ENCODE results near the gene TSPAN3.

Gene TSPAN3

GRCh38 chr15:77025083-77025901 lies 45.6 kb downstream of the TSPAN3 start:
- in situ Hi-C loops (cut with HindIII; ENCODE audit: low sequenced_read_pairs), result no loop called here

DNA sequence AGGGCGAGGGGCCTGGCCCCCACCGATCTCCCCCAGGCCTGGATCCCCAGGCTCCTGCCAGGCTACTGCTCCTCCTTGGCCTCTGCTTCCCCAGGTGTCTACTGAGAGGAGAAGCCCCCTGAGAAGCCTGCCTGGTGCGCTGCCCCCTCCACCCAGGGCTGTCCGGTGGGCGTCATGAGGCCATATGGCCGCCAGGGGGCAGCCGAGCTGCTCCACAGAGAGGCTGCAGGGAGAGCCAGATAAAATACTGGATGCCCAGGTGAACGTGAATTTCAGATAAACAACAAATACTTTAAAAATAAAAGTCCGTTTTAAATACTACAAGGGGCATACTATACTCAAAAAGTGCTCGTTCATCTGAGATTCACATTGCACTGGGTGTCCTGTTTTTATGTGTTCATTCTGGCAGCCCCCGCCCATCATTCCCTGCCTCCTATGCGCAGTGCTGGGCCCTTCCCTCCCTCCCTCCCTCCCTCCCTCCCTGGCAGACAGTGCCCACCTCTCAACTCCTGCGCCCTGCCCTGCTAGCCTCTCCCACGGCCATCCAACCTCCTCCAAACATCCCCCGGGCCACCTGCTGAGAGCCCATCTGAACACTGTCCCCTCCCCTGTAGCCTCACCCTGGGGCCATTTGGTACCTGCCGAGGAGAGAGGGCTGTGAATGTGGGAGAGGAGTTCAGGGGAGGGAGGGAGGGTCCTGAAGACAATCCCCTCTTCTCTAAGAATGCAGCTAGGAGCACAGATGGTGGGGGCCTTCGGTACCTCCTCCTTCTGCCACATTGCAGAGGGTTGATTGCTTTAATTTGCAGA lies 46.4 kb downstream of the TSPAN3 start:
- in situ Hi-C loops (cut with HindIII; ENCODE audit: low sequenced_read_pairs), result no loop called here

GRCh38 chr15:77023576-77024272 lies 47.2 kb downstream of the TSPAN3 start:
- in situ Hi-C loops (cut with HindIII; ENCODE audit: low sequenced_read_pairs), result no loop called here

DNA sequence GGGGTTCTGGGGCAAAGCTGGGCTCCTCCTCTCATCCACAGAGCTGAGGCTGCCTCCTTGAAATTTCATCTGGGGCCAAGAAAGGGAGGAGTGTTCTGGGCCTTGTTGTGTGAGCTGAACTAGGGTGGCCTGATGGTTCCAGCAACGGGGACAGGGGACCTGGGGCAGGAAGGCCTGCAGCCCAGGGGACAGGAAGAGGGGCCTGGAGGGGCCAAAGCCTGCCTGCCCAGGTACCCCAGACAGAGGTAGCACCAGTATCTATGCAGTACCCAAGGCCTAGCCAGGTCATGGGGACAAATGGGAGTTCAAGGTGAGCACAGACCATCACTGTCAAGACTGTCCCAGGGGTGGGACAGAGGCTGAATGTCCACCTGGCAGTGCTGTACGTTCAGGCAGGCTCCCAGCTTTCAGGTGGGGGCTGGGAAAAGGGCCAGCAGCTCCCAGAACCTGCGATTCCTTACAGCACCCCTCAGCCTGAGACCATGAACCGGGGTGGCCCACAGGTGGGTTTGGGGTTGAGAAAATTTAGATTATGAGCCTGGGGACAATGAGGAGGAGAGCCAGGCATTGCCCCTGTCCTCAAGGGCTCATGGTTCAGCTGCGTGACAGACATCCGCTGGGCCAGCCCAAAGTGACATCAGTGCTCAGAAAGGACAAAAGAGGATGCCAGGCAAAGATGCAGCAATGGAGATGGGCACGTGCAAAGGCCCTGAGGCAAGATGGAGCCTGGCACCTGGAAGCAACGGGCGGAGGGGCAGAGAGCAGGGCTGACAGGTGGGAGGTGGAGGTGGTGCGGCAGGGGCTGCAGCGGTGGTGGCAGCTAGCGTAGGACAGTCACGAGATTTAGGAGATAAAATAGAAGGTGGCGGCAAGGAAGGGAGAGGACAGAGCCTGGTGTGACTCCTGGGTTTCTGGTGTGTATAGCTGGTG lies 48.0 kb downstream of the TSPAN3 start:
- in situ Hi-C loops (cut with HindIII; ENCODE audit: low sequenced_read_pairs), result no loop called here

DNA sequence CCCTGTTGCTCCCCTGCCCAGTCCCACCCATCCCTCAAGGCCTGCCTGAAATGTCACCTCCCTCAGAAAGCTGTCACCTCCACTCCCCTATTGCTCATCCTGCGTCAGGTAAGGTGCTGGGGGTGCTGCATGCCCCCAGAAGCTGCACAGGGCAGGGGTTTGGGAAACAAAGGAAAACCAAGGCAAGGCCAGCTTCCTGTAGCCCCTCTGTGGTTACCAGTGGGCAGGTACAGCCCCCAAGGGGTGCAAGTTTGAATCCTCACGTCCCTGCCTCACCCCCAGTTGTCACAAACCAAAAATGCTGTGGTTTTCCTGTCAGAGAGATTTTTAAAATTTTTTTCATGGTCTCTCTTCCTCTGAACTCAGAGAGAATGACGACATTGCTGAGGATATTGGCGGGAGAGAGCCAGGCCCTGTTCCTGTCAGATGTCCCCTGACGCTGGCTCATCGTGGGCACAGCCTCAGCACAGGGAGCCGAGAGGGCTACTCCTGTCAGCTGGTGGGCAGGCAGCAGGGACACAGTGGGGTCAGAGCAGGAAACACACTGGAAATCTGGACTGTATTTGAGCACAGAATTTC lies 49.0 kb downstream of the TSPAN3 start:
- in situ Hi-C loops (cut with HindIII; ENCODE audit: low sequenced_read_pairs), result no loop called here

- in situ Hi-C loops (cut with HindIII; ENCODE audit: low sequenced_read_pairs), result no loop called here
These were observed 49.8 kb downstream of the TSPAN3 start for GRCh38 chr15:77021088-77021481.

DNA sequence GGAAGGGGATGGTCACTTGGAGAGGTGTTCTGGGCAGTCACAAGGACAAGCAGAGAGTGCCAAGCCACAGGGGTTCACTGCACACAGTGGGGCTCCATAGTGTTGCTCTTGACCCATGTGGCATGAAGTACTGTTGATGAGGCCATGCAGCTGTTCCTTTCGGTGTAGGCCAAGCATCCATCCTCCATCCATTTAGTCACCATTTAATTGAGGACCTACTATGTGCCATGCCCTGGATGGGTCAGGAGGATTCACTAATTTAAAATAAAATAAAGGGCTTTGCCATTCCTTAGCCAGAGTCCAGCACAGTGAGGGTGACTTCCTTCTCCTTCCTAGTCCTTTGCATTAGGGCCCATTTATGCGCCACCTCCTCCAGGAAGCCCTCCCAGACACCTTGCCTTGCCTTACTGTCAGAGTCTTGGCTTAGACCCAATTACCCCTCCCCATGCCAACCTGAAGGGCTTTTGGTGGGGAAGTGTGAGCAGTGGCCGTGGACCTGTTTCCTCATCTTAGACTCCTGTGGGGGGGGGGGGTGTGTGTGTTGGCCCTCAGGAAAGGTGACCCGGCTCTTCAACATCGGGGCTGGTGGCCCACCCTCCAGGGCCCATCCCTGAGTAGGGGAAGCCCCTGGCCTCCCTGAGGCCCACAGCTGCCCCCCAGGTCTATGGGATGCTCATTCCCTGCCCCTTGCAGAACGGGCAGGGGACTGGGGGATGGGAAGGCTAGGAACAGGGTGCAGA lies 50.4 kb downstream of the TSPAN3 start:
- in situ Hi-C loops (cut with HindIII; ENCODE audit: low sequenced_read_pairs), result no loop called here

- in situ Hi-C loops (cut with HindIII; ENCODE audit: low sequenced_read_pairs), result no loop called here
These were observed 51.2 kb downstream of the TSPAN3 start for GRCh38 chr15:77019521-77020331.

- in situ Hi-C loops (cut with HindIII; ENCODE audit: low sequenced_read_pairs), result no loop called here
These were observed 52.0 kb downstream of the TSPAN3 start for GRCh38 chr15:77018796-77019505.

DNA sequence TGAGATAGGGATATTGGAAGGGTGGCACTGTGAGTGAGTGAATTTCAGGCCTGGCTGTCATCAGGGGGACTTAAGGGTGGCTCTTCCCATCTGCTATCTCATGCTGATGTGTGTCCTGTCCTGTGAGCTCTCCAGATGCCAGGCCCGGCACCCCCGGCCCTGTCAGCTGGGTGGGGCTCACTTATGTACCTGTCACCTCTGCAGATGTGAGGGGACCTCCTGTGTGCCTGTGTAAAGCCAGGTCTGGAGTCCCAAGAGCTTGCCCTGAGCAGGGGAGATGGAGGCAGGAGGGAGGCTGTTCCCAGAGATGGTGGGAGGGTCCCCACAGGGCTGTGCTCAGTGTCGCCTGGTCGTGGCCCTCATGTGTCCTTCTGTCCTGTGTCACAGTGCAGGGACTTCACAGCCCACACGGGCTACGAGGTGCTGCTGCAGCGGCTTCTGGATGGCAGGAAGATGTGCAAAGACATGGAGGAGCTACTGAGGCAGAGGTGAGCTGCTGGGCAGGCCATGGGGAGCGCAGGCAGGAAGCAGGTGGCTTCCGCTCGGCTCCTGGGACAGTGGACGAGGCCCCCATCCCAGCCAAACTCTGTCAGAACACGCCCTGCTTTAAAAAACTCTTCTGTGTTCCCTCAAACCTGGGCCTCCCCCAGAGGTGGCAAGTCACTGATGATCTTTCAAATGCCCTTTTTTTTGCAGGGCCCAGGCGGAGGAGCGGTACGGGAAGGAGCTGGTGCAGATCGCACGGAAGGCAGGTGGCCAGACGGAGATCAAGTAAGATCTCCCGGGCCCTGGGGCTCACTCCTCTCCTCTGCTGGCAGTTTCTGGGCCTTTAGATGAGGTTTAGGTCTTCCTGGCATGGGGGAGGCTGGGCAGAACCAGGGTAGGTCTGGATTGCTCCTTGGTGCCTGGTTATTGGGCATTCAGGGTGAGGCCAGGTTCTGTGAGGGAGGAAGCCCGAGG lies 52.9 kb downstream of the TSPAN3 start:
- in situ Hi-C loops (cut with HindIII; ENCODE audit: low sequenced_read_pairs), result no loop called here

GRCh38 chr15:77017091-77017660 lies 53.7 kb downstream of the TSPAN3 start:
- in situ Hi-C loops (cut with HindIII; ENCODE audit: low sequenced_read_pairs), result no loop called here

GRCh38 chr15:77016321-77016695 lies 54.6 kb downstream of the TSPAN3 start:
- in situ Hi-C loops (cut with HindIII; ENCODE audit: low sequenced_read_pairs), result no loop called here

DNA sequence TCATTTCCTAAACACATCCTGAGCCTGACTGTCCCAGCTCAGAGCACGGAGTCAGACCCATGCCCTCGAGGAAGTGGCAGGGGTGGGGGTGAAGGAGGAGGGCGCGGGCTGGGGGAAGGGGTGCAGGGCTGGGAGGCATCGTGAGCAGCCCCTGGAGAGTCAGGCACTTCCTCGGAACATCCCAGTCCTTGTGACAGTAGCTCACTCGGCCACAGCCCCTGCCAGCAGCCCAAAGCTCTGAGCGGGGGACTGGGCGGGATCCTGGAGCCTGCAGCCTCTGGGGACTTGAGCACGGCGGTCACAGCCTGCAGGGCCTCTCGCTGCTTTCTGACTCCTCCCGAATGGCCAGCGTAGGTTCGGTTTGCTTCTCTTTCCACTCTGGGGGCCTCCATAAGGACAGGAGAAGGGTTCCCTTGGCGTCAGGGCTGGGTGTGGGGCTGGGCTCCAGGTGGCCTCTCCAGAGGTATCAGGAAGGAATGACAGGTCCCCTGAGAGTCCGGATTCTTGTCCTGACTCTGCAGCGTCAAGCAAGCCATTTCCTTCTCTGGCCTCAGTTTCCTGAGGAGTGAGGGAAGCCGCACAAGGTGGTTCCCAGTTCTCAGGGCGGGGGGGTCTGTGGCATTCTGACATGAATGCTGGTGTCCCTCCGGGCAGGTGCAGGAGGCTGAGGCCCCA lies 55.1 kb downstream of the TSPAN3 start:
- in situ Hi-C loops (cut with HindIII; ENCODE audit: low sequenced_read_pairs), result no loop called here

- in situ Hi-C loops (cut with HindIII; ENCODE audit: low sequenced_read_pairs), result no loop called here
These were observed 56.5 kb downstream of the TSPAN3 start for GRCh38 chr15:77014132-77015081.

GRCh38 chr15:77013776-77014131 lies 57.2 kb downstream of the TSPAN3 start:
- in situ Hi-C loops (cut with HindIII; ENCODE audit: low sequenced_read_pairs), result no loop called here
